GM23248 (cell line): ENCODE measurements around the gene MAD2L1BP. TPM values are rescaled to one million over a fixed set of nuclear protein-coding genes. Genes with fewer than 3 reads are reported as not detected.

Experiments
- DNase-seq: peaks from one replicate; pipeline ENCODE4 v3.0.0-alpha.2; 2015
- H2AFZ ChIP-seq: fragments of 200-600 bp; sonication (generic); 2 replicates; pipeline ENCODE4 v1.6.1; 2016; ENCODE audit warnings: antibody characterized with exemption
- H3F3A ChIP-seq: fragments of 200-600 bp; sonication (generic); 2 replicates; pipeline ENCODE4 v1.6.1; 2016; ENCODE audit warnings: mild to moderate bottlenecking, antibody characterized with exemption, mixed run types; ENCODE audit not compliant: insufficient read depth
- H3K27ac ChIP-seq: fragments of 200-600 bp; sonication (generic); 2 replicates; pipeline ENCODE4 v1.5.1; 2016; ENCODE audit warnings: mild to moderate bottlenecking
- H3K27me3 ChIP-seq: fragments of 200-600 bp; sonication (generic); replicated peaks from 2 replicates; pipeline ENCODE4 v1.6.1; 2016; ENCODE audit warnings: mild to moderate bottlenecking; ENCODE audit not compliant: insufficient read depth
- H3K36me3 ChIP-seq: fragments of 200-600 bp; sonication (generic); 2 replicates; pipeline ENCODE4 v1.6.1; 2016; ENCODE audit warnings: low read depth, mild to moderate bottlenecking
- H3K4me1 ChIP-seq: fragments of 200-600 bp; sonication (generic); 2 replicates; pipeline ENCODE4 v1.6.1; 2016; ENCODE audit warnings: mild to moderate bottlenecking; ENCODE audit not compliant: insufficient read depth
- H3K4me2 ChIP-seq: fragments of 200-600 bp; sonication (generic); one replicate; pipeline ENCODE4 v1.6.1; 2016; ENCODE audit warnings: mild to moderate bottlenecking; ENCODE audit not compliant: unreplicated experiment
- H3K4me3 ChIP-seq: fragments of 200-600 bp; sonication (generic); 2 replicates; pipeline ENCODE4 v1.5.1; 2016; ENCODE audit warnings: mild to moderate bottlenecking
- H3K79me2 ChIP-seq: fragments of 200-600 bp; sonication (generic); 2 replicates; pipeline ENCODE4 v1.6.1; 2016; ENCODE audit warnings: mild to moderate bottlenecking; ENCODE audit not compliant: insufficient read depth
- H3K9ac ChIP-seq: fragments of 200-600 bp; sonication (generic); 2 replicates; pipeline ENCODE4 v1.6.1; 2016; ENCODE audit warnings: mild to moderate bottlenecking
- H3K9me2 ChIP-seq: fragments of 200-600 bp; sonication (generic); 2 replicates; pipeline ENCODE4 v1.6.1; 2016; ENCODE audit warnings: mixed run types, mild to moderate bottlenecking, moderate library complexity; ENCODE audit not compliant: insufficient read depth
- H3K9me3 ChIP-seq: fragments of 200-600 bp; sonication (generic); one replicate; pipeline ENCODE4 v1.6.1; 2017; ENCODE audit warnings: low read depth
- H4K20me1 ChIP-seq: fragments of 200-600 bp; sonication (generic); 2 replicates; pipeline ENCODE4 v1.6.0; 2016; ENCODE audit not compliant: insufficient read depth
- EZH2 ChIP-seq: fragments of 200-600 bp; sonication (generic); IDR thresholded peaks from 2 replicates; pipeline ENCODE4 v1.6.1; 2018; ENCODE audit warnings: antibody characterized with exemption, mild to moderate bottlenecking; ENCODE audit not compliant: insufficient read depth, poor library complexity, severe bottlenecking
- EZH2phosphoT487 ChIP-seq: fragments of 200-600 bp; sonication (generic); IDR thresholded peaks from 2 replicates; pipeline ENCODE4 v1.6.1; 2018; ENCODE audit warnings: antibody characterized with exemption, moderate library complexity, mild to moderate bottlenecking, low read depth; ENCODE audit not compliant: insufficient read depth
- WGBS, 2 experiments: methylation state at CpG; one replicate each; pipeline ENCODE4 v1.1.6; 2015 to 2017; ENCODE audit warnings: low lambda C conversion rate in 2 of 2, low coverage in 1 of 2; ENCODE audit errors: missing lambda C conversion rate in 2 of 2; 5-methylcytosine and 5-hydroxymethylcytosine counted together
- in situ Hi-C: fragments of 300-500 bp; cut with MboI; formaldehyde crosslinking; loops from 2 replicates; pipeline ENCODE4 v1.15.0; 2020
- polyA plus RNA-seq: library from polyadenylated mRNA; unstranded; fragments of >200 nt; fragmentation: Nextera tagmentation; extraction: Ambion mirVana; gene quantifications from 2 replicates; pipeline ENCODE4 v1.2.1, GENCODE V29; 2016
- total RNA-seq: library from RNA; depleted of rRNA; stranded (reverse); fragments of >200 nt; shearing (Covaris generic); gene quantifications from 2 replicates; pipeline ENCODE4 v1.2.3, GENCODE V29; 2014

The MAD2L1BP gene
- total and polyA plus RNA-seq, 2 experiments from 2014 or later: 32.9 to 33.9 TPM

DNA sequence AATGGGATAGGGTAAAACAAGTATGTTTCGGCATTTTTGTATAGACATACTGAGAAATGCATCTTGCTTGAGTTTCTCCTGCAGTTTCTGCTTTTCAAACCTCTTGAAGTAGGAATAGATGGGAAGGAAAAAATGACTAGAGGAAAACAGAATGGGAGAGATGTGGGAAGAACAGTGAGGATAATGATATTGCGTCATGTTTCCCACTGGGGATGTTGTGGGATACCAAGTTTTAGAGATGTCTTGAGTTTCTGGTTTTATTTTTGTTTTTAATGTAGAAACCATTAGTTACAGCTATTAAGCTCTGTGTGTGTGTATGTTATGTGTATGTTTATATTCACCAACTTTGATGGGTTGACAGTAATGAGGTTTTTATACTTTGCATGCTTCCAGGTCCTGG is 35.0 kb upstream of the MAD2L1BP start:
- no peaks in the 10 kb centered on the region for H4K20me1 ChIP-seq

DNA sequence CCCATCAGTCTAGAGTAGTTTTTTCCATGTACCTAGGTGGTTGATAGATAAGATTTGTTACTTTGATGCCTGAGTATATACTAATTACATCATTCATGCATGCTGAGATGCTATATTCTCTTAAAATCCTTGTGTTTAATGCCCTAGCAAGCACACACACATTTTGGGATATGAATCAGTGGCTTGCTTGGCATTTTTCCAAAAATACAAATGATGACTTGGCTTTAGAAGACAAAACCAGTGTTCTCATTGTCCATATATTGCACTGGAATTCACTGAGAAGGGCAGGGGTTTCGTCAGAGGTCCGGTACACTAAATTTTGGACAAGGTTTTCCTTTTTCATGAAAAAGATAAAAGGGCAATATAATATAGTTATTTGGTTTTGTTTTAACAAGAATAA is 31.5 kb upstream of the MAD2L1BP start:
- Histone ChIP-seq H3K79me2 (peaks cover 3% of the 10 kb centered on the region; the same call in 1 of the 2 replicates), H3K9me3 (no peaks in the 10 kb centered on the region), H3K9ac (no peak overlapping the region), H3K4me3 (no peak overlapping the region), H3K36me3 (peaks cover 40% of the 10 kb centered on the region), H3K4me2 (no peak overlapping the region), H4K20me1 (no peaks in the 10 kb centered on the region), H3K9me2 (no peaks in the 10 kb centered on the region), H3K27me3 (no peaks in the 10 kb centered on the region), H2AFZ (no peak overlapping the region), H3K4me1 (peaks cover 11% of the 10 kb centered on the region), H3K27ac (peak overlapping the region; percentile 48), H3F3A (peaks cover 50% of the 10 kb centered on the region)
- TF ChIP-seq EZH2phosphoT487 (no peak), EZH2 (no peak)
- peak; percentile 87 for DNase-seq
- 84 to 85% methylated on average over 2 of the region's 2 CpGs for WGBS, 2 experiments
- in situ Hi-C loops: no loop called here

More for the DNA sequence above, 35.0 kb upstream of the MAD2L1BP start:
- H3K4me2 ChIP-seq: no peak overlapping the region
- H3K4me3 ChIP-seq: no peak overlapping the region
- no peak overlapping the region for H2AFZ ChIP-seq
- WGBS, 2 experiments: 95 to 96% methylated on average over 2 of the region's 2 CpGs
- H3K27me3 ChIP-seq: no peaks in the 10 kb centered on the region
- peaks cover 15% of the 10 kb centered on the region; the same call in 1 of the 2 replicates for H3K79me2 ChIP-seq
- no peak for DNase-seq
- no peaks in the 10 kb centered on the region for H3K9me3 ChIP-seq
- peaks cover 23% of the 10 kb centered on the region for H3F3A ChIP-seq
- H3K36me3 ChIP-seq: peaks cover 42% of the 10 kb centered on the region
- in situ Hi-C loops: no loop called here
- no peaks in the 10 kb centered on the region for H3K9me2 ChIP-seq
- no peak overlapping the region for H3K27ac ChIP-seq
- peaks cover 11% of the 10 kb centered on the region for H3K4me1 ChIP-seq
- TF ChIP-seq EZH2 (no peak), EZH2phosphoT487 (no peak)
- H3K9ac ChIP-seq: no peak overlapping the region

- H3K79me2 ChIP-seq: peaks cover 3% of the 10 kb centered on the region; the same call in 1 of the 2 replicates
- H3K4me3 ChIP-seq: no peak overlapping the region
- H3K9me2 ChIP-seq: no peaks in the 10 kb centered on the region
- H3F3A ChIP-seq: peaks cover 64% of the 10 kb centered on the region
- no peaks in the 10 kb centered on the region for H4K20me1 ChIP-seq
- H3K4me2 ChIP-seq: no peak overlapping the region
- no peak overlapping the region for H3K27ac ChIP-seq
- no peaks in the 10 kb centered on the region for H3K27me3 ChIP-seq
- no peaks in the 10 kb centered on the region for H3K9me3 ChIP-seq
- peaks cover 43% of the 10 kb centered on the region for H3K36me3 ChIP-seq
- no peak overlapping the region for H3K9ac ChIP-seq
- peaks cover 11% of the 10 kb centered on the region for H3K4me1 ChIP-seq
- TF ChIP-seq EZH2phosphoT487 (no peak), EZH2 (no peak)
- no peak overlapping the region for H2AFZ ChIP-seq
- no peak for DNase-seq
- in situ Hi-C loops: no loop called here
- WGBS, 2 experiments: 97 to 100% methylated on average over 2 of the region's 2 CpGs
Measured at GRCh38 chr6:43606019-43606418, 29.6 kb upstream of the MAD2L1BP start.

DNA sequence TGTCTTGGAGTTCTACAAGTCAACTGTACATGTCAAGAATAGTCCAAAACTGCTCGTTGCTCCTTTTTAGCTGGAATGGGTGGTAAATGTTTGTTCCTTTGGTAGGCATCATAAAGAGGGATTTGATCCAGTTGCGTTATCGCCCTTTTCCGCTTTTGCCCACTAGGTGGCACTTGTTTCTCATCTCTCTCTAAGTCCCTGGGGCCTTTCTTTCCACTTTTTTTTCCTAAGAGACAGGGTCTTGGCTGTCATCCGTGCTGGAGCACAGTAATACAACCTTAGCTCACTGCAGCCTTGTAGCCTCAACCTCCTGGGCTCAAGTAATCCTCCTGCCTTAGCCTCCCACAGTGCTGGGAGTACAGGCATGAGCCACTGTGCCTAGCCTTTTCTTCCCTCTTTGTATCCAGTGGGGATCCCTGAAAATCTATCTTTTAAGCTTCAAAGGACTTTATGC is 27.3 kb upstream of the MAD2L1BP start:
- in situ Hi-C loops: no loop called here
- peaks cover 69% of the 10 kb centered on the region for H3F3A ChIP-seq
- 4% methylated on average over 5 of the region's 5 CpGs for WGBS, 2 experiments
- no peak for TF ChIP-seq EZH2phosphoT487
- no peak for TF ChIP-seq EZH2
- no peak overlapping the region for H2AFZ ChIP-seq
- H3K4me1 ChIP-seq: peaks cover 18% of the 10 kb centered on the region
- peaks cover 3% of the 10 kb centered on the region; the same call in 1 of the 2 replicates for H3K79me2 ChIP-seq
- H3K27me3 ChIP-seq: no peaks in the 10 kb centered on the region
- DNase-seq: peak; percentile 82
- H4K20me1 ChIP-seq: no peaks in the 10 kb centered on the region
- H3K9me2 ChIP-seq: no peaks in the 10 kb centered on the region
- H3K4me2 ChIP-seq: no peak overlapping the region
- H3K4me3 ChIP-seq: no peak overlapping the region
- 0 out of 2 replicates have a peak overlapping the region, but pooled peaks have one; percentile 22 for H3K27ac ChIP-seq
- H3K9ac ChIP-seq: peak overlapping the region; percentile 33; the same call in 1 of the 2 replicates
- H3K36me3 ChIP-seq: peaks cover 54% of the 10 kb centered on the region
- no peaks in the 10 kb centered on the region for H3K9me3 ChIP-seq

DNA sequence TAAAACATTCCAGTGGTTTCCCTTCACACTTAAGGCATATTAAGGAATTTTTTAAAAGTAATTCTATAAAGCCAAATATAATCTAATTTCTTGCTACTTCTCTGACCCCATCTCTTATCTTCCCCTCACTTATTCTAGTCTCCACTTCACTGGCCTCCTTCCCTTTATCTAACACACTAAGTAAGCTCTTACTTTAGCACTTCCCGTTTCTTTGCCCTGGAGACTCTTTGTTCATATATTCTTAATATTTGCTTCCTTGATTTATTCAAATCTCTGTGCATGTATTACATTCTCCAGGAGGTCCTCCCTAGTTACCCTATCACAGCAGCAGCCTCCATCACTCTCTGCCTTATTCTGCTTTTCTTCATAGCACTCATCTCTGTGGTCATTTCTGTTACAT is 26.8 kb upstream of the MAD2L1BP start:
- Histone ChIP-seq H3K4me1 (peaks cover 19% of the 10 kb centered on the region), H2AFZ (no peak overlapping the region), H3K79me2 (peaks cover 3% of the 10 kb centered on the region; the same call in 1 of the 2 replicates), H3K27me3 (no peaks in the 10 kb centered on the region), H3K4me3 (no peak overlapping the region), H3K27ac (0 out of 2 replicates have a peak overlapping the region, but pooled peaks have one; percentile 22), H3K9me2 (no peaks in the 10 kb centered on the region), H3K9ac (0 out of 2 replicates have a peak overlapping the region, but pooled peaks have one; percentile 33), H4K20me1 (no peaks in the 10 kb centered on the region), H3K36me3 (peaks cover 54% of the 10 kb centered on the region), H3F3A (peaks cover 68% of the 10 kb centered on the region), H3K4me2 (no peak overlapping the region), H3K9me3 (no peaks in the 10 kb centered on the region)
- DNase-seq: no peak
- WGBS, 2 experiments: 96 to 100% methylated on average over 1 of the region's 1 CpG
- TF ChIP-seq EZH2 (no peak), EZH2phosphoT487 (no peak)
- in situ Hi-C loops: no loop called here
